MCF 10A (cell line): ENCODE measurements around the gene OS9. TPM values are rescaled to one million over a fixed set of nuclear protein-coding genes. Genes with fewer than 3 reads are reported as not detected.
A peak's percentile ranks its signal among the peaks of the same experiment; 100 is the strongest.

Source experiments
- BruUV-seq: library from RNA; stranded (reverse); fragments of 400-500 nt; replicated peaks from 2 replicates; lab custom pipeline; 2021; lab: Mats Ljungman, UMichigan
- CTCF ChIA-PET: fragments of 300-600 bp; sonication (Branson Sonifier 250); formaldehyde crosslinking; extraction: SDS; loops from one replicate; lab custom pipeline; 2021; ENCODE audit warnings: antibody characterized with exemption, inconsistent platforms; lab: Yijun Ruan, JAX
- POLR2A ChIA-PET: fragments of 300-600, 350-650 bp; sonication (Branson Sonifier 250); formaldehyde crosslinking; extraction: SDS; loops from one replicate; lab custom pipeline; 2020; ENCODE audit warnings: antibody characterized with exemption, inconsistent platforms; lab: Yijun Ruan, JAX
- DNase-seq: peaks from one replicate; pipeline ENCODE4 v3.0.0-alpha.2; 2018; ENCODE audit not compliant: unreplicated experiment
- H3K27ac Mint-ChIP-seq: one replicate; pipeline ENCODE4 v1.8.0; 2022; ENCODE audit warnings: mild to moderate bottlenecking, low read depth, mixed read lengths; ENCODE audit not compliant: unreplicated experiment
- H3K27me3 Mint-ChIP-seq: one replicate; pipeline ENCODE4 v1.8.0; 2022; ENCODE audit warnings: mixed read lengths; ENCODE audit not compliant: insufficient read depth, unreplicated experiment
- H3K36me3 Mint-ChIP-seq: one replicate; pipeline ENCODE4 v1.8.0; 2022; ENCODE audit warnings: mild to moderate bottlenecking, moderate library complexity, mixed read lengths; ENCODE audit not compliant: insufficient read depth, unreplicated experiment
- H3K4me1 Mint-ChIP-seq: one replicate; pipeline ENCODE4 v1.8.0; 2022; ENCODE audit warnings: mixed read lengths; ENCODE audit not compliant: insufficient read depth, unreplicated experiment
- H3K4me3 Mint-ChIP-seq: one replicate; pipeline ENCODE4 v1.8.0; 2022; ENCODE audit warnings: mild to moderate bottlenecking, moderate library complexity, mixed read lengths; ENCODE audit not compliant: unreplicated experiment
- H3K9me3 Mint-ChIP-seq: one replicate; pipeline ENCODE4 v1.8.0; 2022; ENCODE audit warnings: mixed read lengths; ENCODE audit not compliant: unreplicated experiment
- CTCF ChIP-seq: fragments of 200-600 bp; IDR thresholded peaks from one replicate; pipeline ENCODE4 v1.8.0; 2022; ENCODE audit warnings: antibody characterized with exemption, mild to moderate bottlenecking; ENCODE audit not compliant: unreplicated experiment
- intact Hi-C: fragments of 100-400 bp; cut with micrococcal nuclease; formaldehyde crosslinking; loops from 2 replicates; pipeline ENCODE4 v1.14.1; 2022
- total RNA-seq: library from RNA; stranded (reverse); gene quantifications from 2 replicates; pipeline ENCODE4 v1.2.3, GENCODE V29; 2022

Gene OS9
- total RNA-seq, 1 experiment from 2014 or later, result 125 TPM

- peak; percentile 37 for DNase-seq
- peaks cover 35% of the 10 kb centered on the region for H3K27me3 Mint-ChIP-seq
- no TSS peak for BruUV-seq
- TF ChIP-seq CTCF, result no peak
- CTCF ChIA-PET, result interaction anchor here (0.6 to 1.6 kb wide), 2 partner anchors 9 to 16 kb away, joined by 3 to 11 read pairs; no protein-coding TSS in a partner anchor
- no peak overlapping the region for H3K4me3 Mint-ChIP-seq
- H3K9me3 Mint-ChIP-seq, result no peaks in the 10 kb centered on the region
- intact Hi-C loops, result no loop called here
- peaks cover 12% of the 10 kb centered on the region for H3K4me1 Mint-ChIP-seq
- H3K36me3 Mint-ChIP-seq, result peaks cover 21% of the 10 kb centered on the region
- POLR2A ChIA-PET, result interaction anchor here (0.6 to 1.8 kb wide), 3 partner anchors 16 to 48 kb away, joined by 4 read pairs; no protein-coding TSS in a partner anchor
- no peak overlapping the region for H3K27ac Mint-ChIP-seq
Observed at GRCh38 chr12:57741844-57742738, 48.2 kb downstream of the OS9 start.

- peaks cover 27% of the 10 kb centered on the region for H3K27me3 Mint-ChIP-seq
- peak overlapping the region; percentile 100 for H3K4me3 Mint-ChIP-seq
Observed at GRCh38 chr12:57743769-57744168, 49.8 kb downstream of the OS9 start.

GRCh38 chr12:57744194-57744776, 50.4 kb downstream of the OS9 start:
- peak overlapping the region; percentile 100 for H3K4me3 Mint-ChIP-seq
- TF ChIP-seq CTCF, result no peak
- H3K27me3 Mint-ChIP-seq, result peaks cover 22% of the 10 kb centered on the region
- H3K27ac Mint-ChIP-seq, result peak overlapping the region; percentile 100
- BruUV-seq, result TSS peak; percentile 34
- intact Hi-C loops, result loop anchor here (1.0 kb wide), 1 partner anchor 18 kb away; no protein-coding TSS in a partner anchor
- DNase-seq, result no peak
- ChIA-PET CTCF (interaction anchor here (0.8 to 1.7 kb wide), 2 partner anchors 18 to 22 kb away, joined by 5 to 11 read pairs; no protein-coding TSS in a partner anchor), POLR2A (interaction anchor here (0.5 to 2.5 kb wide), 25 partner anchors 8 to 1115 kb away, joined by 3 to 20 read pairs (median 5); partner anchors contain the start of genes CDK4, EEF1AKMT3, MARCHF9 and METTL1)
- peaks cover 11% of the 10 kb centered on the region for H3K4me1 Mint-ChIP-seq
- no peaks in the 10 kb centered on the region for H3K9me3 Mint-ChIP-seq
- peaks cover 43% of the 10 kb centered on the region for H3K36me3 Mint-ChIP-seq

More at GRCh38 chr12:57743769-57744168, 49.8 kb downstream of the OS9 start:
- Mint-ChIP-seq H3K9me3 (no peaks in the 10 kb centered on the region), H3K27ac (peak overlapping the region; percentile 100), H3K36me3 (peaks cover 38% of the 10 kb centered on the region), H3K4me1 (peaks cover 11% of the 10 kb centered on the region)
- intact Hi-C loops, result loop anchor here (1.0 kb wide), 1 partner anchor 17 kb away; no protein-coding TSS in a partner anchor
- no TSS peak for BruUV-seq
- ChIA-PET CTCF (interaction anchor here (1.7 kb wide), 1 partner anchor 17 kb away, joined by 11 read pairs; no protein-coding TSS in a partner anchor), POLR2A (interaction anchor here (0.7 to 2.5 kb wide), 7 partner anchors 8 to 197 kb away, joined by 3 to 20 read pairs (median 4); partner anchors contain the start of genes CDK4 and MARCHF9)
- DNase-seq, result no peak
- TF ChIP-seq CTCF, result no peak
